Common myeloid progenitor, CD34-positive (primary cell): ENCODE data around the gene CAPNS2.

Experiments
- CTCF ChIA-PET: fragments of 350-600 bp; sonication (Branson Sonifier 250); formaldehyde crosslinking; loops from one replicate; lab custom pipeline; 2021; ENCODE audit warnings: antibody characterized with exemption; lab: Charles Lee
- POLR2A ChIA-PET: fragments of 350-600 bp; sonication (Branson Sonifier 250); formaldehyde crosslinking; loops from one replicate; lab custom pipeline; 2021; ENCODE audit warnings: antibody characterized with exemption; lab: Charles Lee
- DNase-seq, 3 donors: peaks; one replicate each; pipeline versions ENCODE4 v3.0.0 to v3.0.0-alpha.2; 2013
- H3K27ac ChIP-seq, 2 experiments: 1 replicate in 1 of 2; 2 replicates in 1 of 2; pipeline ENCODE4 v1.7.0; 2013; ENCODE audit warnings: inconsistent platforms in 2 of 2, low read length in 2 of 2, mild to moderate bottlenecking in 2 of 2, low read depth in 1 of 2, moderate library complexity in 1 of 2; ENCODE audit not compliant: severe bottlenecking in 2 of 2, insufficient read depth in 1 of 2, poor library complexity in 1 of 2
- H3K27me3 ChIP-seq, 5 experiments: replicated peaks in 2 of 5; 1 replicate in 3 of 5; 2 replicates in 2 of 5; pipeline versions ENCODE4 v1.6.1 to v1.7.0; 2013; ENCODE audit warnings: low read length in 4 of 5, mild to moderate bottlenecking in 2 of 5, moderate library complexity in 2 of 5, inconsistent platforms in 1 of 5; ENCODE audit not compliant: insufficient read depth in 5 of 5, control insufficient read depth in 4 of 5
- H3K36me3 ChIP-seq, 4 experiments: 1 replicate in 2 of 4; 2 replicates in 2 of 4; pipeline versions ENCODE4 v1.6.1 to v1.7.0; 2013; ENCODE audit warnings: low read length in 3 of 4, control low read depth in 1 of 4, mild to moderate bottlenecking in 1 of 4; ENCODE audit not compliant: control insufficient read depth in 4 of 4, insufficient read depth in 4 of 4
- H3K4me1 ChIP-seq, 4 experiments: 1 replicate in 3 of 4; 2 replicates in 1 of 4; pipeline versions ENCODE4 v1.6.1 to v1.7.1; 2013; ENCODE audit warnings: low read length in 3 of 4, mild to moderate bottlenecking in 3 of 4, control low read depth in 1 of 4, inconsistent platforms in 1 of 4, moderate library complexity in 1 of 4; ENCODE audit not compliant: control insufficient read depth in 4 of 4, insufficient read depth in 4 of 4; ENCODE audit errors: control extremely low read depth in 1 of 4
- H3K4me3 ChIP-seq, 7 experiments: 1 replicate in 4 of 7; 2 replicates in 3 of 7; pipeline versions ENCODE4 v1.5.1 to v1.7.0; 2013; ENCODE audit warnings: mild to moderate bottlenecking in 7 of 7, low read length in 6 of 7, moderate library complexity in 6 of 7, inconsistent platforms in 2 of 7, low read depth in 2 of 7, control low read depth in 1 of 7; ENCODE audit not compliant: insufficient read depth in 4 of 7, control insufficient read depth in 1 of 7; ENCODE audit errors: extremely low read depth in 1 of 7
- H3K9me3 ChIP-seq, 5 experiments: 1 replicate in 4 of 5; 2 replicates in 1 of 5; pipeline versions ENCODE4 v1.6.1 to v1.7.1; 2013; ENCODE audit warnings: low read length in 4 of 5, mild to moderate bottlenecking in 2 of 5, inconsistent platforms in 1 of 5, low read depth in 1 of 5, moderate library complexity in 1 of 5; ENCODE audit not compliant: control insufficient read depth in 4 of 5, insufficient read depth in 2 of 5; ENCODE audit errors: control extremely low read depth in 1 of 5
- WGBS: methylation state at CpG from one replicate; pipeline ENCODE4 v1.1.5; 2013; ENCODE audit not compliant: insufficient coverage; 5-methylcytosine and 5-hydroxymethylcytosine counted together

Gene CAPNS2

GRCh38 chr16:55571191-55571897, 4.9 kb downstream of the CAPNS2 start:
- ChIA-PET CTCF (interaction anchor here (1.1 to 1.9 kb wide), 2 partner anchors 76 to 131 kb away, joined by 3 to 4 read pairs; no protein-coding TSS in a partner anchor), POLR2A (no interaction called here)
- peaks cover 0 to 24% (median 9%) of the 10 kb centered on the region in 4 experiments for H3K36me3 ChIP-seq
- WGBS: no CpG with 5 or more reads among the region's 1 CpG
- H3K4me1 ChIP-seq: peaks cover 3 to 53% (median 18%) of the 10 kb centered on the region in 4 experiments
- H3K4me3 ChIP-seq: no peak overlapping the region
- H3K27me3 ChIP-seq: no peaks in the 10 kb centered on the region
- no peak overlapping the region for H3K27ac ChIP-seq
- no peak for DNase-seq
- H3K9me3 ChIP-seq: no peaks in the 10 kb centered on the region

GRCh38 chr16:55572439-55572838, 6.0 kb downstream of the CAPNS2 start:
- Histone ChIP-seq H3K4me3 (no peak overlapping the region), H3K9me3 (no peaks in the 10 kb centered on the region), H3K36me3 (peaks cover 2 to 24% (median 6%) of the 10 kb centered on the region in 4 experiments), H3K4me1 (peaks cover 3 to 46% (median 16%) of the 10 kb centered on the region in 4 experiments), H3K27me3 (no peaks in the 10 kb centered on the region), H3K27ac (no peak overlapping the region)
- 100% methylated on average over 1 of the region's 4 CpGs for WGBS
- CTCF ChIA-PET: interaction anchor here (0.9 to 2.0 kb wide), 5 partner anchors 16 to 130 kb away, joined by 3 to 6 read pairs (median 4); no protein-coding TSS in a partner anchor
- POLR2A ChIA-PET: no interaction called here
- peak in 2 of 3 donors; percentile 39 to 55 for DNase-seq

GRCh38 chr16:55574811-55575210, 8.3 kb downstream of the CAPNS2 start:
- peak; percentile 15 to 71 (median 59) for DNase-seq
- ChIA-PET POLR2A (no interaction called here), CTCF (interaction anchor here (0.7 to 2.5 kb wide), 8 partner anchors 8 to 127 kb away, joined by 3 to 8 read pairs (median 3); partner anchors contain the start of gene CAPNS2)
- no peaks in the 10 kb centered on the region for H3K27me3 ChIP-seq
- H3K9me3 ChIP-seq: no peaks in the 10 kb centered on the region
- peaks cover 14 to 43% (median 25%) of the 10 kb centered on the region in 4 experiments for H3K36me3 ChIP-seq
- peaks cover 3 to 39% (median 14%) of the 10 kb centered on the region in 4 experiments for H3K4me1 ChIP-seq
- H3K27ac ChIP-seq: peak overlapping the region in 1 of 2 experiments; percentile 35
- H3K4me3 ChIP-seq: peak overlapping the region in 1 of 7 experiments; percentile 19
- no CpG with 5 or more reads among the region's 2 CpGs for WGBS

- Histone ChIP-seq H3K4me1 (peaks cover 3 to 39% (median 14%) of the 10 kb centered on the region in 4 experiments), H3K4me3 (peak overlapping the region in 1 of 7 experiments; percentile 19), H3K36me3 (peaks cover 14 to 46% (median 29%) of the 10 kb centered on the region in 4 experiments), H3K27me3 (no peaks in the 10 kb centered on the region), H3K9me3 (no peaks in the 10 kb centered on the region), H3K27ac (no peak overlapping the region)
- no peak for DNase-seq
- ChIA-PET CTCF (interaction anchor here (0.8 to 1.9 kb wide), 6 partner anchors 9 to 111 kb away, joined by 3 to 4 read pairs (median 3); partner anchors contain the start of gene CAPNS2), POLR2A (no interaction called here)
- 100% methylated on average over 1 of the region's 1 CpG for WGBS
Measured at GRCh38 chr16:55575496-55575895, 9.0 kb downstream of the CAPNS2 start.

GRCh38 chr16:55576384-55576783, 9.9 kb downstream of the CAPNS2 start:
- DNase-seq: no peak
- WGBS: 100% methylated on average over 2 of the region's 2 CpGs
- H3K4me3 ChIP-seq: no peak overlapping the region
- no peaks in the 10 kb centered on the region for H3K9me3 ChIP-seq
- peaks cover 3 to 36% (median 14%) of the 10 kb centered on the region in 4 experiments for H3K4me1 ChIP-seq
- no peaks in the 10 kb centered on the region for H3K27me3 ChIP-seq
- CTCF ChIA-PET: interaction anchor here (0.8 to 1.9 kb wide), 3 partner anchors 11 to 27 kb away, joined by 3 to 4 read pairs (median 3); no protein-coding TSS in a partner anchor
- H3K36me3 ChIP-seq: peaks cover 16 to 53% (median 32%) of the 10 kb centered on the region in 4 experiments
- POLR2A ChIA-PET: no interaction called here
- H3K27ac ChIP-seq: no peak overlapping the region

- no peak overlapping the region for H3K4me3 ChIP-seq
- H3K9me3 ChIP-seq: no peaks in the 10 kb centered on the region
- ChIA-PET POLR2A (no interaction called here), CTCF (interaction anchor here (1.8 kb wide), 1 partner anchor 74 kb away, joined by 4 read pairs; no protein-coding TSS in a partner anchor)
- peaks cover 16 to 56% (median 38%) of the 10 kb centered on the region in 4 experiments for H3K36me3 ChIP-seq
- DNase-seq: peak in 2 of 3 donors; percentile 36 to 56
- no peaks in the 10 kb centered on the region for H3K27me3 ChIP-seq
- peaks cover 3 to 30% (median 14%) of the 10 kb centered on the region in 4 experiments for H3K4me1 ChIP-seq
- WGBS: 84% methylated on average over 3 of the region's 3 CpGs
- no peak overlapping the region for H3K27ac ChIP-seq
Measured at GRCh38 chr16:55577887-55578286, 11.4 kb downstream of the CAPNS2 start.

GRCh38 chr16:55585631-55586030, 19.1 kb downstream of the CAPNS2 start:
- ChIA-PET CTCF (no interaction called here), POLR2A (no interaction called here)
- H3K4me3 ChIP-seq: no peak overlapping the region
- no peaks in the 10 kb centered on the region for H3K4me1 ChIP-seq
- H3K9me3 ChIP-seq: peaks cover 0 to 2% (median 0%) of the 10 kb centered on the region in 5 experiments
- peaks cover 5 to 27% (median 10%) of the 10 kb centered on the region in 4 experiments for H3K36me3 ChIP-seq
- no peak for DNase-seq
- H3K27ac ChIP-seq: no peak overlapping the region
- H3K27me3 ChIP-seq: no peaks in the 10 kb centered on the region
- WGBS: 83% methylated on average over 1 of the region's 2 CpGs
